Lung (tissue), 12 donors: Measurements from ENCODE around the gene PHRF1. TPM values are rescaled to one million over a fixed set of nuclear protein-coding genes. Genes with fewer than 3 reads are reported as not detected.
A peak's percentile ranks its signal among the peaks of the same experiment; 100 is the strongest.

ENCODE experiments used
- ATAC-seq: fragments of 200-7000 bp; cut with Tn5 transposase; one replicate; pipeline ENCODE4 v1.9.1; 2020; ENCODE audit warnings: moderate number of reproducible peaks; ENCODE audit not compliant: insufficient read depth, low FRiP score
- DNase-seq, 3 donors: peaks; one replicate each; pipeline ENCODE4 v3.0.0-alpha.2; 2013 to 2017
- H3K27ac ChIP-seq, 2 donors: one replicate each; pipeline ENCODE4 v1.5.1; 2013; ENCODE audit warnings: mild to moderate bottlenecking in 2 of 2, moderate library complexity in 2 of 2, control low read depth in 1 of 2, inconsistent platforms in 1 of 2, low read depth in 1 of 2, low read length in 1 of 2
- H3K27me3 ChIP-seq, 3 donors: one replicate each; pipeline ENCODE4 v1.5.1; 2013; ENCODE audit warnings: low read length in 2 of 3; ENCODE audit not compliant: control insufficient read depth in 3 of 3, insufficient read depth in 3 of 3
- H3K36me3 ChIP-seq, 4 donors: one replicate each; pipeline ENCODE4 v1.5.1; 2013; ENCODE audit warnings: low read length in 4 of 4, mild to moderate bottlenecking in 1 of 4, moderate library complexity in 1 of 4; ENCODE audit not compliant: control insufficient read depth in 4 of 4, insufficient read depth in 4 of 4
- H3K4me1 ChIP-seq, 5 donors: one replicate each; pipeline ENCODE4 v1.5.1; 2013; ENCODE audit warnings: low read length in 5 of 5, mild to moderate bottlenecking in 2 of 5, moderate library complexity in 1 of 5; ENCODE audit not compliant: control insufficient read depth in 5 of 5, insufficient read depth in 5 of 5
- H3K4me3 ChIP-seq: one replicate; pipeline ENCODE4 v1.5.1; 2013; ENCODE audit warnings: mild to moderate bottlenecking, control low read depth, moderate library complexity
- H3K9ac ChIP-seq, 2 donors: one replicate each; pipeline ENCODE4 v1.5.1; 2013; ENCODE audit warnings: low read length in 2 of 2, control low read depth in 1 of 2; ENCODE audit not compliant: insufficient read depth in 1 of 2
- H3K9me3 ChIP-seq, 4 donors: one replicate each; pipeline ENCODE4 v1.5.1; 2013; ENCODE audit warnings: low read length in 3 of 4, mild to moderate bottlenecking in 1 of 4, moderate library complexity in 1 of 4; ENCODE audit not compliant: control insufficient read depth in 4 of 4, insufficient read depth in 3 of 4
- CTCF ChIP-seq: IDR thresholded peaks from 2 replicates; pipeline ENCODE4 v1.5.1; 2012; ENCODE audit warnings: mild to moderate bottlenecking; ENCODE audit errors: control extremely low read depth, extremely low read depth
- WGBS, 2 donors: extraction: QIAGEN DNeasy Blood & Tissue Kit; methylation state at CpG; one replicate each; pipeline ENCODE4 v1.1.7; 2013; 5-methylcytosine and 5-hydroxymethylcytosine counted together
- polyA plus RNA-seq, 2 donors: library from polyadenylated mRNA; stranded (reverse); fragments of 200-250 nt; gene quantifications; one replicate each; pipeline ENCODE4 v1.2.1, GENCODE V29; 2013
- total RNA-seq, 2 donors: library from RNA; depleted of rRNA in 1 of 2; stranded (reverse); fragments of >200 nt in 1 of 2; gene quantifications; one replicate each; pipeline ENCODE4 v1.2.1, GENCODE V29; 2014 to 2021
- donor health status: control.
- donor health status: control.
- donor health status: Bipolar disorder and iron deficiency.
- donor health status: healthy.
- donor health status: DM: yes; HTN: yes; CAD: no.

The PHRF1 gene
- total and polyA plus RNA-seq, 4 donors = 16.3 to 39.3 (median 23.5) TPM

- DNase-seq (peak in 2 of 3 donors; percentile 39 to 74), ATAC-seq (no peak)
- H3K36me3 ChIP-seq = peaks cover 8 to 61% (median 18%) of the 10 kb centered on the region in 4 donors
- no peak overlapping the region for H3K9ac ChIP-seq
- peaks cover 0 to 14% (median 9%) of the 10 kb centered on the region in 5 donors for H3K4me1 ChIP-seq
- WGBS, 2 donors = 56 to 80% methylated on average over 29 to 36 of the region's 36 CpGs
- TF ChIP-seq CTCF = no peak
- peak overlapping the region in 1 of 2 donors; percentile 98 for H3K27ac ChIP-seq
- no peak overlapping the region for H3K4me3 ChIP-seq
- H3K27me3 ChIP-seq = no peaks in the 10 kb centered on the region
- H3K9me3 ChIP-seq = no peaks in the 10 kb centered on the region
These were observed 37.2 kb downstream of the PHRF1 start for GRCh38 chr11:613369-613968.

- Histone ChIP-seq H3K4me3 (no peak overlapping the region), H3K27ac (peak overlapping the region; percentile 28 to 98), H3K4me1 (peaks cover 0 to 14% (median 9%) of the 10 kb centered on the region in 5 donors), H3K9me3 (no peaks in the 10 kb centered on the region), H3K9ac (no peak overlapping the region), H3K36me3 (peaks cover 8 to 55% (median 15%) of the 10 kb centered on the region in 4 donors), H3K27me3 (no peaks in the 10 kb centered on the region)
- no peak for TF ChIP-seq CTCF
- ATAC-seq (no peak), DNase-seq (no peak)
- 79 to 87% methylated on average over 13 to 14 of the region's 14 CpGs for WGBS, 2 donors
These were observed 37.9 kb downstream of the PHRF1 start for GRCh38 chr11:614021-614622.

GRCh38 chr11:614623-615503, 38.6 kb downstream of the PHRF1 start:
- H3K9ac ChIP-seq = peak overlapping the region; percentile 72 to 77
- no peak for TF ChIP-seq CTCF
- DNase-seq (no peak), ATAC-seq (no peak)
- H3K27ac ChIP-seq = peak overlapping the region; percentile 88 to 98
- H3K36me3 ChIP-seq = peaks cover 8 to 49% (median 15%) of the 10 kb centered on the region in 4 donors
- WGBS, 2 donors = 58 to 67% methylated on average over 60 to 68 of the region's 68 CpGs
- no peaks in the 10 kb centered on the region for H3K9me3 ChIP-seq
- H3K4me3 ChIP-seq = peak overlapping the region; percentile 73
- H3K4me1 ChIP-seq = peaks cover 0 to 14% (median 9%) of the 10 kb centered on the region in 5 donors
- H3K27me3 ChIP-seq = no peaks in the 10 kb centered on the region
